ENCODE data around the gene BAD.

The BAD gene

DNA sequence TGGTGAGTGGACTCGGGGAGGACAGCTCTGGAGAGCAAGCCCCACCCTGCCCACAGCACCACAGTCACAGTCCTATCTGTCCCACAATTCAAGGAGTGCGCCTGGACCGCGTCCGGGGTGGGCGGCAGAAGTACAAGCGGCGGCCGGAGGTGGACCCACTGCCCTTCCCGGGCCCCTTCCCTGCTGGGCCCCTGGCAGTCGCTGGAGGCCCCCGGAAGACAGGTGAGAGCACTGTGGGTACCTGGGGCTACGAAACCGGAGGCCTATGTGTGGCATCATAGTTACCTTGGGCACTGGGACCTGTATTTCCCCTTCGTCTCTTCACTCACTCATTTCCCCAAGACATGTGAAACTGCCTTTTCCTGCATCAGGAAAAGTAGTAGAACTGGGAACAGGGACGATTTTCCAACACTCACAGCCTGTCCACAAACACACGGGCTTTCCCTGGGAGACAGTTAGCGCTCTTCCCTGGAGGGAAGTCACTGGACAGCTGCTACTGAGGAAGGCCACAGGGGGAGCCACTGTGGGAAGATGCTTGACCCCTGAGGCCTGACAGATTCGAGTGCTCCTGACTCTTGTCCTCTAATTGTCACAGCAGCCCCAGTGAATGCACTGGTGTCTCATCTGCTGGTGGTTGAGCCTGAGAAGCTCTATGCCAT lies 29.8 kb upstream of the BAD start (continued):
- TF ChIP-seq TSHZ2 (CRISPR knock-in tag; IDR thresholded peaks at IDR 0.05) (no peak), SNAI2 (CRISPR knock-in tag; IDR thresholded peaks at IDR 0.05) (no peak), PPARA (CRISPR knock-in tag; IDR thresholded peaks at IDR 0.05; ENCODE audit: borderline replicate concordance) (no peak)
- TF ChIP-seq, protein P1, sequence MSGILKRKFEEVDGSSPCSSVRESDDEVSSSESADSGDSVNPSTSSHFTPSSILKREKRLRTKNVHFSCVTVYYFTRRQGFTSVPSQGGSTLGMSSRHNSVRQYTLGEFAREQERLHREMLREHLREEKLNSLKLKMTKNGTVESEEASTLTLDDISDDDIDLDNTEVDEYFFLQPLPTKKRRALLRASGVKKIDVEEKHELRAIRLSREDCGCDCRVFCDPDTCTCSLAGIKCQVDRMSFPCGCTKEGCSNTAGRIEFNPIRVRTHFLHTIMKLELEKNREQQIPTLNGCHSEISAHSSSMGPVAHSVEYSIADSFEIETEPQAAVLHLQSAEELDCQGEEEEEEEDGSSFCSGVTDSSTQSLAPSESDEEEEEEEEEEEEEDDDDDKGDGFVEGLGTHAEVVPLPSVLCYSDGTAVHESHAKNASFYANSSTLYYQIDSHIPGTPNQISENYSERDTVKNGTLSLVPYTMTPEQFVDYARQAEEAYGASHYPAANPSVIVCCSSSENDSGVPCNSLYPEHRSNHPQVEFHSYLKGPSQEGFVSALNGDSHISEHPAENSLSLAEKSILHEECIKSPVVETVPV (CRISPR knock-in tag; IDR thresholded peaks at IDR 0.05), result no peak

DNA sequence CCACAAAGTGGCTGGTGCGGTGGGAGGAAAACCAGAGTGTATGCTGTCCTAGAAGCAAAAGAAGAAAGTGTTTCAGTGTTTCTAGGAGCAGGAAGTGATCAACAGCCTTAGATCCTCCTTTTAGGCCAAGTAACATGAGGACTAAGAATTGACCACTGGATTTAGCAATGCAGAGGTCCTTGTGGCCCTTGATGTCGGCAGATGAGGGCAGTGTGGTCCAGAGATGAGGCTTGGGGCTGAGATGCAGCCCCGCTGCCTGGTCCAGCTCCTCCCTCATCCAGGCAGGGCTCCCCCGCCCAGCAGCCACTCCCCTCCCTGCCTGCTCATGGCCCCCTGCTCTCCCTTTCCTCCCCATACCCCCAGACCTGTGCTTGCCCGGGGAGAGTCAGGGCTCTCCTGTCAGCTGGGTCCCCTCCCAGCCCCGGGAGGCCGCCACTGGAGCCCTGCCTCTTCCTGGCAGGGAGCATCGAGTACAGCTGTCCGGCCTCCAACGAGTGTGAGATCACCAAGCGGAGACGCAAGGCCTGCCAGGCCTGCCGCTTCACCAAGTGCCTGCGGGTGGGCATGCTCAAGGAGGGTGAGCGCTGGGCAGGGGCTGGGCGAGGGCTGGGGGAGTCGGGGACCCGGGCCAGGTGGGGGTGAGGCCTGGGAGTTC lies 29.2 kb upstream of the BAD start:
- ATAC-seq, result no peak
- TF ChIP-seq CREB5 (CRISPR knock-in tag; IDR thresholded peaks at IDR 0.05; ENCODE audit: low read depth) (no peak), TSHZ2 (CRISPR knock-in tag; IDR thresholded peaks at IDR 0.05) (no peak), ZNF70 (CRISPR knock-in tag; IDR thresholded peaks at IDR 0.05) (no peak)

GRCh38 chr11:64312947-64313346 lies 28.5 kb upstream of the BAD start:
- no peak for ATAC-seq
- TF ChIP-seq ZNF70 (CRISPR knock-in tag; IDR thresholded peaks at IDR 0.05) (no peak), OSR1 (CRISPR knock-in tag; IDR thresholded peaks at IDR 0.05) (no peak), ZNF8 (CRISPR knock-in tag; IDR thresholded peaks at IDR 0.05) (no peak), CREB5 (CRISPR knock-in tag; IDR thresholded peaks at IDR 0.05; ENCODE audit: low read depth) (no peak), ZFP3 (CRISPR knock-in tag; IDR thresholded peaks at IDR 0.05) (no peak), GLIS3 (CRISPR knock-in tag; IDR thresholded peaks at IDR 0.05) (no peak), ZNF565 (CRISPR knock-in tag; conservative IDR thresholded peaks at IDR 0.05; ENCODE audit: low read depth) (no peak), ISL1 (CRISPR knock-in tag; IDR thresholded peaks at IDR 0.05) (no peak), RARB (CRISPR knock-in tag; IDR thresholded peaks at IDR 0.05) (no peak), TCF4 (CRISPR knock-in tag; IDR thresholded peaks at IDR 0.05; ENCODE audit: borderline replicate concordance) (no peak), PATZ1 (CRISPR knock-in tag; IDR thresholded peaks at IDR 0.05; ENCODE audit: borderline replicate concordance) (no peak), PPARA (CRISPR knock-in tag; IDR thresholded peaks at IDR 0.05; ENCODE audit: borderline replicate concordance) (no peak), ESRRG (CRISPR knock-in tag; IDR thresholded peaks at IDR 0.05) (no peak)
- TF ChIP-seq, protein P1 (CRISPR knock-in tag; IDR thresholded peaks at IDR 0.05), result no peak
- TF ChIP-seq, protein P2, sequence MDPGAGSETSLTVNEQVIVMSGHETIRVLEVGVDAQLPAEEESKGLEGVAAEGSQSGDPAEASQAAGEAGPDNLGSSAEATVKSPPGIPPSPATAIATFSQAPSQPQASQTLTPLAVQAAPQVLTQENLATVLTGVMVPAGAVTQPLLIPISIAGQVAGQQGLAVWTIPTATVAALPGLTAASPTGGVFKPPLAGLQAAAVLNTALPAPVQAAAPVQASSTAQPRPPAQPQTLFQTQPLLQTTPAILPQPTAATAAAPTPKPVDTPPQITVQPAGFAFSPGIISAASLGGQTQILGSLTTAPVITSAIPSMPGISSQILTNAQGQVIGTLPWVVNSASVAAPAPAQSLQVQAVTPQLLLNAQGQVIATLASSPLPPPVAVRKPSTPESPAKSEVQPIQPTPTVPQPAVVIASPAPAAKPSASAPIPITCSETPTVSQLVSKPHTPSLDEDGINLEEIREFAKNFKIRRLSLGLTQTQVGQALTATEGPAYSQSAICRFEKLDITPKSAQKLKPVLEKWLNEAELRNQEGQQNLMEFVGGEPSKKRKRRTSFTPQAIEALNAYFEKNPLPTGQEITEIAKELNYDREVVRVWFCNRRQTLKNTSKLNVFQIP (CRISPR knock-in tag; IDR thresholded peaks at IDR 0.05; ENCODE audit: borderline replicate concordance, low read depth), result no peak
